HEK293T (cell line): ENCODE measurements around the gene RAD51D.

ENCODE experiments used
- ARNT ChIP-seq: fragments of 450-650 bp; IDR thresholded peaks from 2 replicates; pipeline ENCODE4 v1.6.1; 2017; ENCODE audit warnings: mild to moderate bottlenecking
- BHLHE40 ChIP-seq: fragments of 450-650 bp; IDR thresholded peaks from 2 replicates; pipeline ENCODE4 v1.6.1; 2016; ENCODE audit warnings: mild to moderate bottlenecking, moderate library complexity, borderline replicate concordance
- FOXK2 ChIP-seq: fragments of 450-650 bp; IDR thresholded peaks from 2 replicates; pipeline ENCODE4 v1.6.1; 2016; ENCODE audit warnings: mild to moderate bottlenecking
- FOXM1 ChIP-seq: fragments of 450-650 bp; IDR thresholded peaks from 2 replicates; pipeline ENCODE4 v1.6.1; 2017; ENCODE audit warnings: mild to moderate bottlenecking, borderline replicate concordance
- HDGF ChIP-seq: fragments of 450-650 bp; IDR thresholded peaks from 2 replicates; pipeline ENCODE4 v1.6.1; 2017; ENCODE audit warnings: antibody characterized with exemption, borderline replicate concordance
- SP1 ChIP-seq: fragments of 450-650 bp; IDR thresholded peaks from 2 replicates; pipeline ENCODE4 v1.6.1; 2017
- TARDBP ChIP-seq: fragments of 450-650 bp; IDR thresholded peaks from 2 replicates; pipeline ENCODE4 v1.6.1; 2016
- ZNF384 ChIP-seq: fragments of 450-650 bp; IDR thresholded peaks from 2 replicates; pipeline ENCODE4 v1.6.1; 2016
- TF ChIP-seq, protein P1 (sequence below): fragments of 450-650 bp; IDR thresholded peaks from 2 replicates; pipeline ENCODE4 v1.6.1; 2016

DNA sequence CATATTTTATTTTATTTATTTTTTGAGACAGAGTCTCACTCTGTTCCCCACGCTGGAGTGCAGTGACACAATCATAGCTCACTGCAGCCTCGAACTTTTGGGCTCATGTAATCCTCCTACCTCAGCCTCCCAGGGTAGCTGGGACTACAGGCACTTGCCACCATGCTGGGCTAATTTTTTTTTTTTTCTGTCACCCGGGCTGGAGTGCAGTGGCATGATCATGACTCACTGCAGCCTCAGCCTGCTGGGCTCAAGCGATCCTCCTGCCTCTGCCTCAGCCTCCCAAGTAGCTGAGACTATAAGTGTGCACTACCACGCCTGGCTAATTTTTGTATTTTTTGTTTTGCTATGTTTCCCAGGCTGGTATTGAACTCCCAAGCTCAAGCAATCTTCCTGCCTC lies 45.1 kb upstream of the RAD51D start:
- TF ChIP-seq TARDBP (no peak), SP1 (no peak), HDGF (no peak), BHLHE40 (no peak), ARNT (no peak), FOXK2 (no peak), FOXM1 (no peak), ZNF384 (no peak)
- TF ChIP-seq, protein P1, sequence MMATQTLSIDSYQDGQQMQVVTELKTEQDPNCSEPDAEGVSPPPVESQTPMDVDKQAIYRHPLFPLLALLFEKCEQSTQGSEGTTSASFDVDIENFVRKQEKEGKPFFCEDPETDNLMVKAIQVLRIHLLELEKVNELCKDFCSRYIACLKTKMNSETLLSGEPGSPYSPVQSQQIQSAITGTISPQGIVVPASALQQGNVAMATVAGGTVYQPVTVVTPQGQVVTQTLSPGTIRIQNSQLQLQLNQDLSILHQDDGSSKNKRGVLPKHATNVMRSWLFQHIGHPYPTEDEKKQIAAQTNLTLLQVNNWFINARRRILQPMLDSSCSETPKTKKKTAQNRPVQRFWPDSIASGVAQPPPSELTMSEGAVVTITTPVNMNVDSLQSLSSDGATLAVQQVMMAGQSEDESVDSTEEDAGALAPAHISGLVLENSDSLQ, result no peak
